Measurements from ENCODE around the gene WFDC12.
"Not testable (repeated sequence)": the region's sequence is repeated elsewhere in the genome, so short reads cannot be mapped to it uniquely, and the experiment has no call there.

- not testable (repeated sequence) for TF ChIP-seq POLR2AphosphoS5, POLR2A, SPI1 (IDR thresholded peaks at IDR 0.05; ENCODE audit: low read depth, low read length)
Measured at GRCh38 chr20:45154794-45155193, 30.5 kb upstream of the WFDC12 start.

All from GM12891 (cell line).